ENCODE measurements around the gene CFDP1.

DNA sequence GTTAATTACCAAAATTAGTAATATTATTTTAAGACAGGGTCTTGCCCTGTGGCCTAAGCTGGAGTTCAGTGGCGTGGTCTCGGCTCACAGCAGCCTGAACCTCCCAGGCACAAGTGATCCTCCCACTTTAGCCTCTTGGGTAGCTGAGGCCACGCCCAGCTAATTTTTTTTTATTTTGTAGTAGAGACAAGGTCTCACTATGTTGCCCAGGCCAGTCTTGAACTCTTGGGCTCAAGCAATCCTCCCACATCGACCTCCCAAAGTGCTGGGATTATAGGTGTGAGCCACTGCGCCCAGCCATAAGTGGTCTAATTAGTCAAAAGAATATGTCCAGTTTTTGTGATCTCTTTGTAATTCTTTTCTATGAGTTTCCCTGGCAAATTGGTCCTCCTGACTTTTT lies 12.0 kb upstream of the CFDP1 start:
- TF ChIP-seq, protein P1, sequence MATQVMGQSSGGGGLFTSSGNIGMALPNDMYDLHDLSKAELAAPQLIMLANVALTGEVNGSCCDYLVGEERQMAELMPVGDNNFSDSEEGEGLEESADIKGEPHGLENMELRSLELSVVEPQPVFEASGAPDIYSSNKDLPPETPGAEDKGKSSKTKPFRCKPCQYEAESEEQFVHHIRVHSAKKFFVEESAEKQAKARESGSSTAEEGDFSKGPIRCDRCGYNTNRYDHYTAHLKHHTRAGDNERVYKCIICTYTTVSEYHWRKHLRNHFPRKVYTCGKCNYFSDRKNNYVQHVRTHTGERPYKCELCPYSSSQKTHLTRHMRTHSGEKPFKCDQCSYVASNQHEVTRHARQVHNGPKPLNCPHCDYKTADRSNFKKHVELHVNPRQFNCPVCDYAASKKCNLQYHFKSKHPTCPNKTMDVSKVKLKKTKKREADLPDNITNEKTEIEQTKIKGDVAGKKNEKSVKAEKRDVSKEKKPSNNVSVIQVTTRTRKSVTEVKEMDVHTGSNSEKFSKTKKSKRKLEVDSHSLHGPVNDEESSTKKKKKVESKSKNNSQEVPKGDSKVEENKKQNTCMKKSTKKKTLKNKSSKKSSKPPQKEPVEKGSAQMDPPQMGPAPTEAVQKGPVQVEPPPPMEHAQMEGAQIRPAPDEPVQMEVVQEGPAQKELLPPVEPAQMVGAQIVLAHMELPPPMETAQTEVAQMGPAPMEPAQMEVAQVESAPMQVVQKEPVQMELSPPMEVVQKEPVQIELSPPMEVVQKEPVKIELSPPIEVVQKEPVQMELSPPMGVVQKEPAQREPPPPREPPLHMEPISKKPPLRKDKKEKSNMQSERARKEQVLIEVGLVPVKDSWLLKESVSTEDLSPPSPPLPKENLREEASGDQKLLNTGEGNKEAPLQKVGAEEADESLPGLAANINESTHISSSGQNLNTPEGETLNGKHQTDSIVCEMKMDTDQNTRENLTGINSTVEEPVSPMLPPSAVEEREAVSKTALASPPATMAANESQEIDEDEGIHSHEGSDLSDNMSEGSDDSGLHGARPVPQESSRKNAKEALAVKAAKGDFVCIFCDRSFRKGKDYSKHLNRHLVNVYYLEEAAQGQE (IDR thresholded peaks at IDR 0.05; ENCODE audit: insufficient read depth in 1 of 2, low read depth in 2 of 2, low read length in 2 of 2): no peak
- TF ChIP-seq POLR2AphosphoS5 (IDR thresholded peaks at IDR 0.05; ENCODE audit: low read depth, low read length): no peak

Data from PFSK-1 (cell line).